ENCODE data around the gene MRPS16.

Gene MRPS16

GRCh38 chr10:73251683-73252444, 580 bp downstream of the MRPS16 start:
- peaks cover 44% of the 10 kb centered on the region for H3K36me3 Mint-ChIP-seq (ENCODE audit: low read depth)
- peak overlapping the region; percentile 95 for H3K27ac Mint-ChIP-seq
- no peak for DNase-seq (ENCODE audit: low spot score)
- H3K4me3 Mint-ChIP-seq = peak overlapping the region; percentile 100
- H3K9me3 Mint-ChIP-seq = no peaks in the 10 kb centered on the region
- no peaks in the 10 kb centered on the region for H3K27me3 Mint-ChIP-seq (ENCODE audit: low read depth)
- H3K4me1 Mint-ChIP-seq (ENCODE audit: low read depth) = peaks cover 30% of the 10 kb centered on the region

DNA sequence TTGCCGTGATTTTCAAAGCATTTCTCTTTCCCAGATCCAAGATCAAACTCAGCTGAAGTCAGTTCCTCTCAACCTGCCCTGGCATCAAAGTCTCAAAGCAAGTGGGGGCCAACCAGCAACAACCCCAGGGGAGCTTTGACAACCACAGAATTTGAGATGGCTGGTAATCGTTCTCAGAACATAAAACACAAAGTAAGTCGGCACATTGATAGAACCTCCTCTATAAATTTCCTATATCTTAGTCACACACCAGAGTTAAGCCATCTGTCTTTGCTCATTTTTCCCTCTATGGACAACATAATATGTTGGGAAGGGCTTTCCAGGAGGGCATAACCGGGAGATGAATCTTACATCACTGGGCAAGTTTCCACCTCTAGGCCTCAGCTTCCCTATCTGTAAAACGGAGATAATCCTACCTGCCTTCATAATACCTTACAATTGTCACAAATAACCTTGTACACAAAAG, 4.2 kb downstream of the MRPS16 start:
- Mint-ChIP-seq H3K4me3 (peak overlapping the region; percentile 98), H3K27ac (peak overlapping the region; percentile 96), H3K4me1 (ENCODE audit: low read depth) (peaks cover 51% of the 10 kb centered on the region), H3K9me3 (no peaks in the 10 kb centered on the region), H3K27me3 (ENCODE audit: low read depth) (no peaks in the 10 kb centered on the region), H3K36me3 (ENCODE audit: low read depth) (peaks cover 77% of the 10 kb centered on the region)
- DNase-seq (ENCODE audit: low spot score) = no peak

GRCh38 chr10:73247509-73248258, 4.8 kb downstream of the MRPS16 start:
- DNase-seq (ENCODE audit: low spot score) = no peak
- H3K27ac Mint-ChIP-seq = peak overlapping the region; percentile 96
- H3K4me1 Mint-ChIP-seq (ENCODE audit: low read depth) = peaks cover 51% of the 10 kb centered on the region
- H3K36me3 Mint-ChIP-seq (ENCODE audit: low read depth) = peaks cover 82% of the 10 kb centered on the region
- no peaks in the 10 kb centered on the region for H3K27me3 Mint-ChIP-seq (ENCODE audit: low read depth)
- no peaks in the 10 kb centered on the region for H3K9me3 Mint-ChIP-seq
- peak overlapping the region; percentile 98 for H3K4me3 Mint-ChIP-seq

DNA sequence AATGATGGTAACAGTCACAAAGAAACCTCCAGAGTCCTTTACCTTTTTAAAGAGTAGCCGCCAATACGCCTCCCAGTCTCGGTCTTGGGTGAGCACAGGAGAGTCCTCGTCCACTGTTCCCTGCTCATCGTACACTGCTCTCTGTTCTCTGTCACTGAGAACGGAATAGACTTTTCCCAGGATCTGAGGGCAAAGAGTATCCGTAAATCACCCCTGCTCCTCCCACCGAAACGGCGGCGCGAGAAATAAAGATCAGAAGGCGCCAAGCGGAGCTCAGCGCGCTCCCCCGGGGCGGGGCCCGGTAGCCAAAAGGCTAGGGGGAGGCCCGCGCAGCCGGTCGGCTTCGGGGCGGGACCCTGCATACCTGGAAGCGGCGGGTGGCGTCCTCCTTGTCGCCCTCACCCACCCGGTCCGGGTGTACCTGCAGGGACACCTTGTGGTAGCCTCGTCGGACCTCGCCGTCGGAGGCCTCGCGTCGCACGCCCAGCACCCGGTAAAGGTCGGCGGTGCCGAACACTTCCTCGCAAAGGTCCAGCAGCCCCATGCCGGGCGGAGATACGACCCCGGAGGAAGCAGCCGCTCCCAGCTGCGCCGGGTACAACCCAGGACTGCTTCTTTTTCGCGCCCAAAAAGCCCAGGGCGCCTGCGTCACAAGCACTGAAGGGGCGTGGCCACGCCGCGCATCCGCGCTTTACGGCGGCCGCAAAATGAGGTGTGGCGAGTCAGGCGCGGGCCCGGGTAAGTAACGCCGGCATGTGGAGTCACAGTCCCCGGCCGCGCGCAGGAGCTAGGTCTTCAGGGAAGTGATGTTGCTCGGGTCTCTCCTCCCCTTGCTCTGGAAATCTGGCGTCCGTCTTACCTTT, 5.6 kb downstream of the MRPS16 start, which contains the start of gene DNAJC9:
DNAJC9 (minus strand) TSS at position 610 of the 863 bp plus-strand sequence; CDS start at position 544, 66 bp downstream.
- Mint-ChIP-seq H3K4me3 (peak within 1 kb of the TSS; percentile 98), H3K27me3 (ENCODE audit: low read depth) (no peaks in the 10 kb centered on the region), H3K9me3 (no peaks in the 10 kb centered on the region), H3K27ac (peak within 1 kb of the TSS; percentile 96), H3K4me1 (ENCODE audit: low read depth) (peaks cover 52% of the 10 kb centered on the region), H3K36me3 (ENCODE audit: low read depth) (peaks cover 82% of the 10 kb centered on the region)
- DNase-seq (ENCODE audit: low spot score) = peak; percentile 97

- no peaks in the 10 kb centered on the region for H3K27me3 Mint-ChIP-seq (ENCODE audit: low read depth)
- no peak for DNase-seq (ENCODE audit: low spot score)
- peak overlapping the region; percentile 96 for H3K27ac Mint-ChIP-seq
- H3K9me3 Mint-ChIP-seq = no peaks in the 10 kb centered on the region
- peaks cover 50% of the 10 kb centered on the region for H3K4me1 Mint-ChIP-seq (ENCODE audit: low read depth)
- peak overlapping the region; percentile 98 for H3K4me3 Mint-ChIP-seq
- peaks cover 78% of the 10 kb centered on the region for H3K36me3 Mint-ChIP-seq (ENCODE audit: low read depth)
Observed at GRCh38 chr10:73246322-73246645, 6.2 kb downstream of the MRPS16 start.

DNA sequence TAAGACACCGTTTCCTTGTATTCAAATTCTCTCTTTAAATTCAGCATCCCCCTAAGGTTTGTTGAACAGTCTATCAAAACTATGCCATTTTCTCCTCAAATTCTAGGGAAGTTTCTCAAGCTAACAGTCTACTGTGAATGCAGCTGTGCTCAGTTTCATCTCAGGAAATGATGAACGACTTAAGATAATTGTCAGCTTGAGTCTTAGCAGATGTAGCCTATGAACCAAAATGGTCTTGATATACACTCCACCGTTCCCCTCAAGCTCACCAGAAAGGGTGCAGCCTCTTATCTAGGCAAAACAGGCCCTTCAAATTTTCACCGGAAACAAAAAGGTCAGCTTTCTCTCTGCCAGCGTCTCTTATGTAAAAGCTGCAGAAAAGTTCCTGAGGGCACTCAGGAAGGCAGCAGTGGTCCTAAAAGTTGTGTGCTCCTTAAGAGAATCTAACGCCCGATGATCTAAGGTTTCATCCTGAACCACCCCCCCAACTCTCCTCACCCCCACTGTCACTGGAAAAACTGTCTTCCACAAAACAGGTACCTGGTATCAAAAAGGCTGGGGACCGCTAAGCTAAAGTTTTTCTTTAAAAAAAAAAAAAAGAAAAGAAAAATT, 7.5 kb downstream of the MRPS16 start:
- Mint-ChIP-seq H3K4me1 (ENCODE audit: low read depth) (peaks cover 41% of the 10 kb centered on the region), H3K27me3 (ENCODE audit: low read depth) (no peaks in the 10 kb centered on the region), H3K36me3 (ENCODE audit: low read depth) (peaks cover 76% of the 10 kb centered on the region), H3K4me3 (peak overlapping the region; percentile 98), H3K27ac (peak overlapping the region; percentile 63), H3K9me3 (no peaks in the 10 kb centered on the region)
- DNase-seq (ENCODE audit: low spot score) = no peak

DNA sequence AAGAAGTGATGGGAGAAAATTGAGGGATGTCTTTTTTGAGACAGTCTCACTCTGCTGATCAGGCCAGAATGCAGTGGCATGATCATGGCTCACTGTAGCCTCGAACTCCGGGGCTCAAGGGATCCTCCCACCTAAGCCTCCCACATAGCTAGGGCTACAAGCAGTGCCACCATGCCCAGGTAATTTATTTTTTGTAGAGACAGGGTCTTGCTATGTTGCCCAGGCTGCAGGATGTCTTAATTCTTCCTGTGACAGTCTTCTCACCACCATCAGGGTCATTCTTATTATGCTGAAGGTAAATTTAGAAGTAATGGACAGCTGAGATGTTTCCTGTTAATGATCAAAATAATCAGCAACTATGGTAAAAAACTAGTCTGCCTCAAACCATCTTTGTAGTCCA, 12.5 kb downstream of the MRPS16 start:
- Mint-ChIP-seq H3K9me3 (no peaks in the 10 kb centered on the region), H3K4me3 (no peak overlapping the region), H3K4me1 (ENCODE audit: low read depth) (peaks cover 16% of the 10 kb centered on the region), H3K36me3 (ENCODE audit: low read depth) (peaks cover 48% of the 10 kb centered on the region), H3K27me3 (ENCODE audit: low read depth) (no peaks in the 10 kb centered on the region), H3K27ac (no peak overlapping the region)
- no peak for DNase-seq (ENCODE audit: low spot score)

GRCh38 chr10:73238990-73239566, 13.4 kb downstream of the MRPS16 start:
- no peaks in the 10 kb centered on the region for H3K9me3 Mint-ChIP-seq
- H3K36me3 Mint-ChIP-seq (ENCODE audit: low read depth) = peaks cover 48% of the 10 kb centered on the region
- H3K27ac Mint-ChIP-seq = no peak overlapping the region
- H3K4me1 Mint-ChIP-seq (ENCODE audit: low read depth) = peaks cover 9% of the 10 kb centered on the region
- H3K27me3 Mint-ChIP-seq (ENCODE audit: low read depth) = no peaks in the 10 kb centered on the region
- no peak overlapping the region for H3K4me3 Mint-ChIP-seq
- DNase-seq (ENCODE audit: low spot score) = no peak

DNA sequence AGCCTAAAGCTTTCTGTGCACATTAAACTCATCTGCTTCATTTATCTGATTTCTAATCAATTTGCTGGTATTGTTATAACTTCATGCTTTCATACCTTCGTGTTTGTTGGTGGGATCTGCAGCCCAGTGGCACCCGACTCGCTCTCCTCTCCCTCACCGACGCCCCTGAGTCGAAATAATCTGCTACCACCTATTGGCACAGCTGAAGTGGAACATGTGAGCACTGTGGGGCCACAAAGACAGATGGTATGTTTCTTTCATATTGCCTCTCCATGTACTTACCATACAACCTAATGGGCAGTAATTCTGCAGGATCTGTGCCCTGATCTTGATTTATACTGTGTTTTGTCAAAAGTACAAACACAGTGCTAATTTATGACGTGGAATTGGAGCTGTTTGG, 17.7 kb downstream of the MRPS16 start:
- H3K4me3 Mint-ChIP-seq = no peak overlapping the region
- H3K4me1 Mint-ChIP-seq (ENCODE audit: low read depth) = no peaks in the 10 kb centered on the region
- no peak overlapping the region for H3K27ac Mint-ChIP-seq
- no peaks in the 10 kb centered on the region for H3K9me3 Mint-ChIP-seq
- H3K27me3 Mint-ChIP-seq (ENCODE audit: low read depth) = no peaks in the 10 kb centered on the region
- peaks cover 30% of the 10 kb centered on the region for H3K36me3 Mint-ChIP-seq (ENCODE audit: low read depth)
- DNase-seq (ENCODE audit: low spot score) = no peak

- Mint-ChIP-seq H3K27me3 (ENCODE audit: low read depth) (no peaks in the 10 kb centered on the region), H3K9me3 (no peaks in the 10 kb centered on the region), H3K4me1 (ENCODE audit: low read depth) (no peaks in the 10 kb centered on the region), H3K27ac (no peak overlapping the region), H3K4me3 (no peak overlapping the region), H3K36me3 (ENCODE audit: low read depth) (peaks cover 29% of the 10 kb centered on the region)
- DNase-seq (ENCODE audit: low spot score) = no peak
Observed at GRCh38 chr10:73233883-73234282, 18.6 kb downstream of the MRPS16 start.

GRCh38 chr10:73232887-73233286, 19.6 kb downstream of the MRPS16 start:
- Mint-ChIP-seq H3K4me3 (no peak overlapping the region), H3K9me3 (no peaks in the 10 kb centered on the region), H3K27me3 (ENCODE audit: low read depth) (no peaks in the 10 kb centered on the region), H3K36me3 (ENCODE audit: low read depth) (peaks cover 29% of the 10 kb centered on the region), H3K4me1 (ENCODE audit: low read depth) (no peaks in the 10 kb centered on the region), H3K27ac (no peak overlapping the region)
- no peak for DNase-seq (ENCODE audit: low spot score)

DNA sequence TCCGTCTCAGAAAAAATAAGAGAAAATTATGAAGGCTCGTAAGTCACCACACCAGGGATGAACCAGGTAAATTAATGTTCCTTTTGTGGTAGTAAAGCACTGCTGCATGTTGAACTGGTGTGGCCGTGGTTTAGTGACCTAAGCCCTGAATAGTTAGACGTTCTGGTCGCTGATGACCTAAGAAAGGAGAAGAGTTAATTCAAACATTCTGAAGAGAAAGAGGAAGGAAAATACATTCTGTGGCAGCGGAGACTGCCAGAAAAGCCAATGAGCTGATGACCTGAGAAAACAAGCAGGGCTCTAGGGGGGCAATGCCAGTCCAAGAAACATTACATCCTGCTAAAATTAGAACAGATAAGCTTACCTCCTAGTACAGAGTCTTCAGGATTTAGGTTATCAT, 22.9 kb downstream of the MRPS16 start:
- Mint-ChIP-seq H3K36me3 (ENCODE audit: low read depth) (peaks cover 20% of the 10 kb centered on the region), H3K27ac (no peak overlapping the region), H3K4me3 (no peak overlapping the region), H3K9me3 (no peaks in the 10 kb centered on the region), H3K27me3 (ENCODE audit: low read depth) (no peaks in the 10 kb centered on the region), H3K4me1 (ENCODE audit: low read depth) (no peaks in the 10 kb centered on the region)
- DNase-seq (ENCODE audit: low spot score) = no peak

GRCh38 chr10:73228247-73228646, 24.2 kb downstream of the MRPS16 start:
- peaks cover 2% of the 10 kb centered on the region for H3K4me1 Mint-ChIP-seq (ENCODE audit: low read depth)
- H3K4me3 Mint-ChIP-seq = no peak overlapping the region
- H3K27me3 Mint-ChIP-seq (ENCODE audit: low read depth) = no peaks in the 10 kb centered on the region
- H3K36me3 Mint-ChIP-seq (ENCODE audit: low read depth) = peaks cover 11% of the 10 kb centered on the region
- no peaks in the 10 kb centered on the region for H3K9me3 Mint-ChIP-seq
- H3K27ac Mint-ChIP-seq = no peak overlapping the region
- no peak for DNase-seq (ENCODE audit: low spot score)
